Mesendoderm (in vitro differentiated cells): ENCODE data around the gene UBE2I.

Experiments used
- DNase-seq: peaks from one replicate; pipeline ENCODE4 v3.0.0; 2013
- H2AK5ac ChIP-seq: 2 replicates; pipeline ENCODE4 v1.6.1; 2013; ENCODE audit warnings: low read length, inconsistent platforms
- H2BK120ac ChIP-seq: 2 replicates; pipeline ENCODE4 v1.6.1; 2013; ENCODE audit warnings: low read depth, mild to moderate bottlenecking, low read length, moderate library complexity, mixed read lengths
- H2BK15ac ChIP-seq: replicated peaks from 2 replicates; pipeline ENCODE4 v1.6.1; 2013; ENCODE audit warnings: low read depth, mild to moderate bottlenecking, moderate library complexity
- H2BK5ac ChIP-seq: 2 replicates; pipeline ENCODE4 v1.6.1; 2013; ENCODE audit warnings: low read length, inconsistent platforms
- H3K18ac ChIP-seq: 2 replicates; pipeline ENCODE4 v1.6.1; 2013; ENCODE audit warnings: mild to moderate bottlenecking, low read length, mixed read lengths
- H3K23ac ChIP-seq: one replicate; pipeline ENCODE4 v1.6.1; 2013; ENCODE audit warnings: low read length
- H3K27ac ChIP-seq: 2 replicates; pipeline ENCODE4 v1.5.1; 2013; ENCODE audit warnings: low read depth, mild to moderate bottlenecking, inconsistent platforms, low read length, moderate library complexity
- H3K27me3 ChIP-seq: 2 replicates; pipeline ENCODE4 v1.6.1; 2013; ENCODE audit warnings: low read length, control low read depth, mild to moderate bottlenecking, inconsistent platforms; ENCODE audit not compliant: insufficient read depth, poor library complexity
- H3K36me3 ChIP-seq: 2 replicates; pipeline ENCODE4 v1.6.1; 2013; ENCODE audit warnings: low read length, inconsistent platforms; ENCODE audit not compliant: control insufficient read depth, insufficient read depth
- H3K4ac ChIP-seq: one replicate; pipeline ENCODE4 v1.6.1; 2013; ENCODE audit warnings: low read depth, mild to moderate bottlenecking, low read length, moderate library complexity
- H3K4me1 ChIP-seq: 2 replicates; pipeline ENCODE4 v1.6.1; 2013; ENCODE audit warnings: low read depth, low read length, inconsistent platforms; ENCODE audit not compliant: control insufficient read depth
- H3K4me2 ChIP-seq: 2 replicates; pipeline ENCODE4 v1.6.1; 2013; ENCODE audit warnings: low read length
- H3K4me3 ChIP-seq: 2 replicates; pipeline ENCODE4 v1.5.1; 2013; ENCODE audit warnings: mild to moderate bottlenecking, low read length
- H3K56ac ChIP-seq: one replicate; pipeline ENCODE4 v1.6.1; 2013; ENCODE audit warnings: low read length
- H3K79me1 ChIP-seq: 2 replicates; pipeline ENCODE4 v1.6.1; 2013; ENCODE audit warnings: low read length, inconsistent platforms
- H3K79me2 ChIP-seq: 2 replicates; pipeline ENCODE4 v1.6.1; 2013; ENCODE audit warnings: mild to moderate bottlenecking, low read length; ENCODE audit not compliant: control insufficient read depth, insufficient read depth
- H3K9ac ChIP-seq: 2 replicates; pipeline ENCODE4 v1.6.1; 2013; ENCODE audit warnings: low read length, inconsistent platforms
- H4K5ac ChIP-seq: one replicate; pipeline ENCODE4 v1.6.1; 2013; ENCODE audit warnings: low read length
- H4K8ac ChIP-seq: one replicate; pipeline ENCODE4 v1.6.1; 2013; ENCODE audit warnings: low read depth, mild to moderate bottlenecking, control low read depth, low read length, moderate library complexity
- WGBS: extraction: QIAGEN DNeasy Blood & Tissue Kit; methylation state at CpG from one replicate; pipeline ENCODE4 v1.1.7; 2013; ENCODE audit warnings: low lambda C conversion rate, missing lambda C conversion rate; ENCODE audit not compliant: insufficient coverage; ENCODE audit errors: extremely low coverage; 5-methylcytosine and 5-hydroxymethylcytosine counted together

UBE2I gene

GRCh38 chr16:1274767-1275166, 34.7 kb upstream of the UBE2I start:
- no peak overlapping the region for H2AK5ac ChIP-seq
- H2BK120ac ChIP-seq, result no peak overlapping the region
- no peak overlapping the region for H2BK15ac ChIP-seq
- no peak overlapping the region for H3K9ac ChIP-seq
- peak; percentile 19 for DNase-seq
- no peak overlapping the region for H4K5ac ChIP-seq
- H2BK5ac ChIP-seq, result no peak overlapping the region
- H3K79me1 ChIP-seq, result no peaks in the 10 kb centered on the region
- no peaks in the 10 kb centered on the region for H3K4me1 ChIP-seq
- H3K79me2 ChIP-seq, result no peaks in the 10 kb centered on the region
- H3K27ac ChIP-seq, result no peak overlapping the region
- H4K8ac ChIP-seq, result no peak overlapping the region
- WGBS, result no CpG with 5 or more reads among the region's 7 CpGs
- no peaks in the 10 kb centered on the region for H3K27me3 ChIP-seq
- H3K36me3 ChIP-seq, result no peaks in the 10 kb centered on the region
- H3K56ac ChIP-seq, result no peak overlapping the region
- no peak overlapping the region for H3K4me2 ChIP-seq
- no peak overlapping the region for H3K23ac ChIP-seq
- no peak overlapping the region for H3K4me3 ChIP-seq
- H3K4ac ChIP-seq, result no peak overlapping the region
- H3K18ac ChIP-seq, result no peak overlapping the region

- no CpG with 5 or more reads among the region's 30 CpGs for WGBS
- Histone ChIP-seq H4K8ac (no peak overlapping the region), H3K9ac (no peak overlapping the region)
Measured at GRCh38 chr16:1275791-1276579, 33.5 kb upstream of the UBE2I start.

GRCh38 chr16:1276580-1276878, 32.9 kb upstream of the UBE2I start:
- Histone ChIP-seq H4K8ac (no peak overlapping the region), H3K18ac (no peak overlapping the region), H3K4me1 (no peaks in the 10 kb centered on the region), H4K5ac (no peak overlapping the region), H3K27ac (no peak overlapping the region), H3K9ac (no peak overlapping the region), H3K79me2 (no peaks in the 10 kb centered on the region), H3K79me1 (no peaks in the 10 kb centered on the region), H2AK5ac (no peak overlapping the region), H3K56ac (no peak overlapping the region), H3K4me3 (no peak overlapping the region), H3K27me3 (no peaks in the 10 kb centered on the region), H3K4me2 (no peak overlapping the region), H2BK5ac (no peak overlapping the region), H3K36me3 (no peaks in the 10 kb centered on the region), H2BK120ac (no peak overlapping the region), H3K4ac (no peak overlapping the region), H3K23ac (no peak overlapping the region), H2BK15ac (no peak overlapping the region)
- no CpG with 5 or more reads among the region's 14 CpGs for WGBS
- DNase-seq, result no peak

More at GRCh38 chr16:1275791-1276579, 33.5 kb upstream of the UBE2I start:
- Histone ChIP-seq H3K27ac (no peak overlapping the region), H3K79me1 (no peaks in the 10 kb centered on the region), H2AK5ac (no peak overlapping the region), H3K79me2 (no peaks in the 10 kb centered on the region), H3K18ac (no peak overlapping the region), H3K4me3 (no peak overlapping the region), H3K4me2 (no peak overlapping the region), H3K23ac (no peak overlapping the region), H2BK120ac (no peak overlapping the region), H4K5ac (no peak overlapping the region), H3K4me1 (no peaks in the 10 kb centered on the region), H3K36me3 (no peaks in the 10 kb centered on the region), H2BK15ac (no peak overlapping the region), H3K4ac (no peak overlapping the region), H3K27me3 (no peaks in the 10 kb centered on the region), H3K56ac (no peak overlapping the region), H2BK5ac (no peak overlapping the region)
- DNase-seq, result no peak

- H4K5ac ChIP-seq, result no peak overlapping the region
- no peak overlapping the region for H2BK5ac ChIP-seq
- H3K36me3 ChIP-seq, result no peaks in the 10 kb centered on the region
- H3K79me1 ChIP-seq, result no peaks in the 10 kb centered on the region
- H3K79me2 ChIP-seq, result no peaks in the 10 kb centered on the region
- no peak overlapping the region for H3K4me3 ChIP-seq
- no peak overlapping the region for H3K27ac ChIP-seq
- no peaks in the 10 kb centered on the region for H3K4me1 ChIP-seq
- H2BK15ac ChIP-seq, result no peak overlapping the region
- no peak overlapping the region for H3K18ac ChIP-seq
- H4K8ac ChIP-seq, result no peak overlapping the region
- no peak overlapping the region for H3K4ac ChIP-seq
- no peak overlapping the region for H3K23ac ChIP-seq
- H3K27me3 ChIP-seq, result no peaks in the 10 kb centered on the region
- no CpG with 5 or more reads among the region's 19 CpGs for WGBS
- H3K4me2 ChIP-seq, result no peak overlapping the region
- DNase-seq, result no peak
- H3K9ac ChIP-seq, result no peak overlapping the region
- H2AK5ac ChIP-seq, result no peak overlapping the region
- H2BK120ac ChIP-seq, result no peak overlapping the region
- H3K56ac ChIP-seq, result no peak overlapping the region
Measured at GRCh38 chr16:1277151-1277598, 32.3 kb upstream of the UBE2I start.

- Histone ChIP-seq H3K79me1 (no peaks in the 10 kb centered on the region), H3K56ac (no peak overlapping the region), H2BK15ac (no peak overlapping the region), H4K8ac (no peak overlapping the region), H3K79me2 (no peaks in the 10 kb centered on the region), H3K36me3 (no peaks in the 10 kb centered on the region), H3K4ac (no peak overlapping the region), H3K27me3 (no peaks in the 10 kb centered on the region), H2BK5ac (no peak overlapping the region), H3K4me2 (no peak overlapping the region), H3K27ac (no peak overlapping the region), H2BK120ac (no peak overlapping the region), H3K18ac (no peak overlapping the region), H3K9ac (no peak overlapping the region), H4K5ac (no peak overlapping the region), H2AK5ac (no peak overlapping the region), H3K4me3 (no peak overlapping the region), H3K23ac (no peak overlapping the region), H3K4me1 (no peaks in the 10 kb centered on the region)
- no CpG with 5 or more reads among the region's 21 CpGs for WGBS
- DNase-seq, result no peak
Measured at GRCh38 chr16:1277617-1278282, 31.7 kb upstream of the UBE2I start.
